SK-MEL-5 (cell line): ENCODE measurements around the gene ARSB. TPM values are rescaled to one million over a fixed set of nuclear protein-coding genes. Genes with fewer than 3 reads are reported as not detected.

Source experiments
- DNase-seq: peaks from one replicate; pipeline ENCODE4 v3.0.0-alpha.2; 2016; ENCODE audit warnings: low read depth, low spot score
- in situ Hi-C: cut with HindIII; loops from 2 replicates; pipeline ENCODE4 v1.10.0; 2016; ENCODE audit warnings: low sequenced_read_pairs, high pct_unique_total_duplicates, low pct_unique_long_range_greater_than_20kb
- polyA plus RNA-seq, 2 experiments: library from polyadenylated mRNA; depleted of rRNA; stranded (reverse); fragments of >200 nt; gene quantifications; 2 replicates each; pipeline ENCODE4 v1.2.3, GENCODE V29; 2015
- total RNA-seq: library from RNA; depleted of rRNA; stranded (reverse); fragments of >200 nt; shearing (Covaris generic); gene quantifications from 2 replicates; pipeline ENCODE4 v1.2.3, GENCODE V29; 2014; rRNA removed

ARSB gene
- 25.7 and 26.5 TPM in 2 replicates for total RNA-seq
- polyA plus RNA-seq (2015; cell fraction: cytosol; rRNA removed): 31.7 and 41.4 TPM in 2 replicates
- 5.1 and 8.4 TPM in 2 replicates for polyA plus RNA-seq (2015; cell fraction: nucleus; rRNA removed)

GRCh38 chr5:78985116-78985724 lies at the start of gene ARSB:
Gene ARSB (minus strand): TSS chr5:78985310. CDS start chr5:78985248, 62 bp downstream.
- in situ Hi-C loops: no loop called here
- DNase-seq: peak; percentile 53

DNA sequence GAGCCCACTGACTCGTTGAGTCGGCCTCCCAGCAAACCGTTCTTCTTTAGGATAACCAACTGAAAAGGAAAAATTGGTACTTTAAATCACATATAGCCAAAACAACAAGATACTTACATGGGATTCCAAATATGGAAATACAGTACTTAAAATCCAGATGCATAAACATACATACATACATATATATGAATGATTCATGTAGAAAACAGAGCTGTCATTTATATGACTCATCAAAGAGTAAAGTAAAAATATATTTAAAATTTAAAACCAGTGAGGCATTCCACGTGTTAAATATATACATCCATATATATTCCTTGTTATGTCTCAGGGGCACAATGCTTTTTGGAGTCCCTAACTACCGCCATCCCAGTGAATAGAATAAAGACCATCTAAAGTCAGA lies 47.7 kb upstream of the ARSB start:
- in situ Hi-C loops: no loop called here

GRCh38 chr5:79032031-79032695 lies 47.1 kb upstream of the ARSB start:
- in situ Hi-C loops: no loop called here
- no peak for DNase-seq

More for the DNA sequence above, 47.7 kb upstream of the ARSB start:
- DNase-seq: no peak

DNA sequence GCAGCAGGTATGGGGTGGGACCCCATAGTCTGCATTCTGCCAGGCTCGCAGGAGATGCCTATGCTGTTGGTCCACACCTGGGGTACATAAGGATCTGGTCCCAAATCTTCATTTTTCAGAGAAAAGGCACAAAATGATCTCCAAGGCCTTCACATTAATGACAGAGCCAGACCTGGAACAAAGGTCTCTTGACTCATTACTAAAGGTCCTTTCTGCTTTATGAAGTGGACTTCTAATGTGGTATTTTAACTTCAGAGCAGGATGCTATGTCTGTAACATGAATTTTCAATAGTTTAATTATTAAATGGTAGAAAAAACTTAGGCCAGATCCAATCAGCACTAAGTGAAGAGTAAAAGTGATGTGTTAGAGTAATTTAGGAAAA lies 46.4 kb upstream of the ARSB start:
- no peak for DNase-seq
- in situ Hi-C loops: no loop called here

GRCh38 chr5:79030663-79031484 lies 45.8 kb upstream of the ARSB start:
- in situ Hi-C loops: no loop called here
- DNase-seq: no peak

DNA sequence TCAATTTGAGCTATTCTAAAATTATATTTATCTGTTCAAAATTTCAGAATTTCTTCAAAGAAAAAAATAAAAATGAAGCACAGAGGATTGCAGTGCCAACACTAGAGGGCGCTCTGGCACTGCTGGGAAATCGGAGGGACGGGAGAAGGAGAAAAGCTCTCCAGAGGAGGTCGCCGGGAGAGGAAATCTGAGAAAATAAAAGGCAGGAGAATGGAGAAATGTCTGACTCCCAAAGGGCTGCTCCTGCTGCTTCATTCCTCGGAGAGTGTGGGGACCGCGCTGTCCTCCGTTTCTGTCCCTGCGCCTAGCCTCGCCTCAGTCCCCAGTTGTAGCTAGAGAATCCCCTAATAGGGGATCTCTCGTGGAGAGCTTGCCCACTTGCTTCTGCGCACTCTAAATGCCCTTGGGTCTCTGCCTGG lies 40.0 kb upstream of the ARSB start:
- peak; percentile 71 for DNase-seq
- in situ Hi-C loops: no loop called here

DNA sequence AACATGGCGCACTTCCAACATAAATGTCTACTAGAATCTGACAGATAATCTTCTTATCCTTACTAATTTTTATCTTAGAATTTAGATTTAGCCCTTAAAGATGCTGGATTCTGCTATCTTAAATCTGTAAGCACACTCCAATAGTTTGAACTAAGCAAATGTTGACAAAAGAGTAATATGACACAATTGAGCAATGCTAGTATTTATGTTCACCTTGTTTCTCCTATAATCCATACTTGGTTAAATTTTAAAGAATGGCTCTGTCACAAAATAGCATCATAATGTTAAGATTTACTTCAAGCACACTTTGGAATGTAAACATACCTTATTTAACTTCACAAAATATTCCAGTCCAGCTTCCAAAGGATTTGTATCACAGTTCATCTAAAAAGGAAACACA lies 38.8 kb upstream of the ARSB start:
- no peak for DNase-seq
- in situ Hi-C loops: no loop called here

- no peak for DNase-seq
- in situ Hi-C loops: no loop called here
Observed at GRCh38 chr5:79023348-79023747, 38.2 kb upstream of the ARSB start.

GRCh38 chr5:79022771-79023170 lies 37.7 kb upstream of the ARSB start:
- no peak for DNase-seq
- in situ Hi-C loops: no loop called here

DNA sequence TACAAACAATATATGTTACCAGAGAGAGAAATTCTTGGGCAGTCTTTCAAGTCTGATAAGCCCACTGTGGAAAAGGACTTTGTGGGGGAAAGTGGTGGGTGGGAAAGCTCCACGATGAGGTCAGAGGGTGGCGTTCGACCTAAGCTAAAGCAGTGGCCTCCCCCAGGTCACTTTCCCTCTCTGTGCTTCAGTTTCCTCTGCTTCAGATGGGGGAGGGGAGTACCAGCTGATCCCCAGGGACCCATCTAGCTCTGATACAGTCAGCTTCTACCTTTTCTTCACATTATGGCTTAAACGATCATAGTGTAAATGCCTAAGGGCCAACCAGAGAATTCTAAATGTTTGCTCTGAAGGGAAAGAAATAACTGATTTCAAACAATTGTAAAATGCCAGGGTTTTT lies 36.6 kb upstream of the ARSB start:
- in situ Hi-C loops: no loop called here
- no peak for DNase-seq

- DNase-seq: peak; percentile 70
- in situ Hi-C loops: no loop called here
Observed at GRCh38 chr5:79020861-79021561, 35.9 kb upstream of the ARSB start.

GRCh38 chr5:79014631-79015030 lies 29.5 kb upstream of the ARSB start:
- in situ Hi-C loops: no loop called here
- no peak for DNase-seq

DNA sequence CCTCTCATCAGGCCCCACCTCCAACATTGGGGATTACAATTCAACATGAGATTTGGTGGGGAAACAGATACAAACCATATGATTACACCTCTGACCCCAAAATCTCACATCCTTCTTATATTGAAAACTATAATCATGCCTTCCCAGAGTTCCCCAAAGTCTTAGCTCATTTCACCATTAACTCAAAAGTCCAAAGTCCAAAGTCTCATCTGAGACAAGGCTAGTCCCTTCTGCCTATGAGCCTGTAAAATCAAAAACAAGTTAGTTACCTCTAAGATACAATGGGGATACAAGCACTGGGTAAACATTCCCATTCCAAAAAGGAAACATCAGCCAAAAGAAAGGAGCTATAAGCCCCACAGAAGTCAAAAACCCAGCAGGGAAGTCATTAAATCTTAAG lies 26.8 kb upstream of the ARSB start:
- DNase-seq: no peak
- in situ Hi-C loops: no loop called here

DNA sequence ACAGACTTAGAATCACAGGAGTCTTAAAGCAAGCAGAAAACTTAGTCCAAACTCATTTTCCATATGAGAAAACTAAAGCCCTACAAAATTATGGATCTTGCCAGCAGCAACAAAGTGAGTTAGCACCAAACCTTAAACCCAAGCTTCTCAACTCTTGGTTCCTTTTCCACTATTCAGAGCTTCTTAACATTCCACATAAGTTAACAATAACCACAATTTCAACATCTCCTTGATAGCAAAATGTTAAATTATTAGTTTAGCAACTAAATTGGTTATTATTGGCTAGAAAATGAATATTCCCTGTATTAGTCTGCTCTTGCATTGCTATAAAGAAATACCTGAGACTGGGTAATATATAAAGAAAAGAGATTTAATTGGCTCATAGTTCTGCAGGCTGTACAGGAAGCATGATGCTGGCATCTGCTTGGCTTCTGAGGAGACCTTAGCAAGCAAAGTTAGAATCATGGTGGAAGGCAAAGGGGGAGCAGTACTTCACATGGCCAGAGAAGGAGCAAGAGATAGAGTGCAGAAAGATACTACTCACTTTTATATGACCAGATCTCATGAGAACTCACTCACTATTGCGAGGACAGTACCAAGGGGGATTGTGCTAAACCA lies 26.2 kb upstream of the ARSB start:
- in situ Hi-C loops: no loop called here

DNA sequence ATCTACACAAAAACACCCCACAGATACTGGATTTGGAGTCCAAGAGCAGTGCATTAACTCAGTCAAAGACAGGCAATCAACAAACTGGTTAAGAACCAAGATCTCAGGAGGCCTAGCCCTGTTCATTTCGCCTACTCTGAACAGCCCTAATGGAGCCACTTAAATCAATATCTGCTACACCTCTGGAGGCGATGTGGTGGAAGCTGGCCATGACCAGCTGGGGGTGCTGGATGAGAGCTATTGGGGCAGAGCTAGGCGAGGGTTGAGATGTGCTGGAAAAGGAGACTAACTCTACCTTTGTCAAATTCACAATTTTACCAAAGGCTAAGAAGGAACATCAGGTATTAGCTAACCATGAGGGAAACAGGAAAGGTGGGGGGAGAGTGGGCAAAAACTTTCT lies 23.3 kb upstream of the ARSB start:
- in situ Hi-C loops: no loop called here
- DNase-seq: no peak

More for the DNA sequence above, 26.2 kb upstream of the ARSB start:
- peak; percentile 33 for DNase-seq

DNA sequence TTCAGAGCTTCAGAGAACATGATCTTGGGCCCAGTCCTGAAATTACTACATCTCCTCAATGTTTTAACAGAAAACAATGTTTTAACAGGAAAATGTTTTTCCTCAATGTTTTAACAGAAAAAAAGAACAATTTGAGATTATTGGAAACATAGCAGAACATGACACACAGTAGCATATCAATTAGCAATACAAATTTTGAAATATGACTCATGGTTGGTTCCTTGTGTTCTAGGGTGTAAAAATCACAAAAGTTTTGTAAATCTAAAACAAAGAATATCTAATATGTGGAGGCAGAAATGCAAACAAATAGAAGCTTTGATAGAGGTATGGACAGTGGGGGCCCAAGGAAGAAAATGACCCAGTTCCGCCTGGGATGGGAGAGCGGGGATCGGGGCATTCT lies 22.8 kb upstream of the ARSB start:
- in situ Hi-C loops: no loop called here
- DNase-seq: no peak

DNA sequence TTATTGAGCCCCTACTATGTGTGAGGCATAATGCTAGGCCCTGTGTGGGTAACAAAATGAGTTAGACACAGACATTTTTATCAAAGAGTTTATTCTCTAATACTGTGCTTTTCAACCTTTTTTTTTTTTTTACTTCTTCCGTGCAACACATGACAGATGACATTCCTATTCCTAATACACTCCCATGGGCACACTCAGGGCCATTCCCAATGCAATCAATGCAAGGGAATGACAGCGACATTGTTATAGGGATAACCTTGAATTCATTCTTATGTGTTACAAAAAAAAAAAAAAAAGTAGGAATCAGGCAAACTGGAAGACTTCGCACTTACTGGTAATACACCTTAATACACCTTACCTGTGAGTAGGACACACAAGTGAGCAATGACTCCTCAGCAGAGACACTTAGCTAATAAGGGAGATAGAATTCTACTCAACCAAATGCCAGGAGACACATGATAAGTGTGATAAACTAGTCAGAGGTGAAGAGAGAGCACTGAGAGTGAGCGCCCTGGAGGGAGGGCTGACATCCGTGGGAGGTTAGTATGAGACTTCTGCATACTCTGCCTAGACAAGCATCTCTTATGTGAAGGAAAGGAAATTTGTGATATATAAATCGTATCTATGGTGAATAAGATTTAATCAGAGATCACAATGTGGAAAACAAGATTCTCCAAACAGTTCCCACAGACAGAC lies 21.0 kb upstream of the ARSB start:
- in situ Hi-C loops: no loop called here
- DNase-seq: no peak
